SU-DHL-6 (cell line): ENCODE results near the gene RCHY1.
"Not testable (repeated sequence)": the region's sequence is repeated elsewhere in the genome, so short reads cannot be mapped to it uniquely, and the experiment has no call there.

Source experiments
- CTCF ChIP-seq: fragments of 200-600 bp; sonication (generic); IDR thresholded peaks from one replicate; pipeline ENCODE4 v1.5.1; 2017; ENCODE audit warnings: antibody characterized with exemption, mild to moderate bottlenecking, low read length, moderate library complexity; ENCODE audit not compliant: insufficient read depth, poor library complexity, severe bottlenecking
- EZH2phosphoT487 ChIP-seq: fragments of 200-600 bp; sonication (generic), shearing (Covaris generic); conservative IDR thresholded peaks from 2 replicates; pipeline ENCODE4 v1.6.1; 2018; ENCODE audit warnings: mild to moderate bottlenecking, antibody characterized with exemption, low read length, moderate library complexity, mixed read lengths

- not testable (repeated sequence) for TF ChIP-seq CTCF, EZH2phosphoT487
Measured at GRCh38 chr4:75509592-75509991, 4.6 kb downstream of the RCHY1 start.
